ENCODE results near the gene MARCHF7.

MARCHF7 gene

DNA sequence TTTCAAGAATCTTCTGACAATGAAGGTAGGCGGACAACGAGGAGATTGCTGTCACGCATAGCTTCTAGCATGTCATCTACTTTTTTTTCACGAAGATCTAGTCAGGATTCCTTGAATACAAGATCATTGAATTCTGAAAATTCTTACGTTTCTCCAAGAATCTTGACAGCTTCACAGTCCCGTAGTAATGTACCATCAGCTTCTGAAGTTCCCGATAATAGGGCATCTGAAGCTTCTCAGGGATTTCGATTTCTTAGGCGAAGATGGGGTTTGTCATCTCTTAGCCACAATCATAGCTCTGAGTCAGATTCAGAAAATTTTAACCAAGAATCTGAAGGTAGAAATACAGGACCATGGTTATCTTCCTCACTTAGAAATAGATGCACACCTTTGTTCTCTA lies 35.8 kb downstream of the MARCHF7 start:
- Histone ChIP-seq H4K20me1 (ENCODE audit: insufficient read depth, low read length) (peaks cover 12% of the 10 kb centered on the region; the same call in 1 of the 2 replicates), H3K4me2 (ENCODE audit: low read length) (no peak overlapping the region), H3K9ac (ENCODE audit: low read length) (no peak overlapping the region), H3K4me1 (ENCODE audit: low read length) (no peaks in the 10 kb centered on the region), H3K27ac (ENCODE audit: low read length) (no peak overlapping the region), H2AFZ (ENCODE audit: low read depth, low read length) (no peak overlapping the region), H3K27me3 (ENCODE audit: low read depth, low read length) (no peaks in the 10 kb centered on the region), H3K36me3 (replicated peaks; ENCODE audit: low read depth, low read length) (peaks cover 61% of the 10 kb centered on the region), H3K79me2 (ENCODE audit: low read length) (peaks cover 51% of the 10 kb centered on the region), H3K9me3 (ENCODE audit: insufficient read depth, low read length) (no peaks in the 10 kb centered on the region), H3K4me3 (ENCODE audit: low read length) (no peak overlapping the region)
- TF ChIP-seq, protein P1, sequence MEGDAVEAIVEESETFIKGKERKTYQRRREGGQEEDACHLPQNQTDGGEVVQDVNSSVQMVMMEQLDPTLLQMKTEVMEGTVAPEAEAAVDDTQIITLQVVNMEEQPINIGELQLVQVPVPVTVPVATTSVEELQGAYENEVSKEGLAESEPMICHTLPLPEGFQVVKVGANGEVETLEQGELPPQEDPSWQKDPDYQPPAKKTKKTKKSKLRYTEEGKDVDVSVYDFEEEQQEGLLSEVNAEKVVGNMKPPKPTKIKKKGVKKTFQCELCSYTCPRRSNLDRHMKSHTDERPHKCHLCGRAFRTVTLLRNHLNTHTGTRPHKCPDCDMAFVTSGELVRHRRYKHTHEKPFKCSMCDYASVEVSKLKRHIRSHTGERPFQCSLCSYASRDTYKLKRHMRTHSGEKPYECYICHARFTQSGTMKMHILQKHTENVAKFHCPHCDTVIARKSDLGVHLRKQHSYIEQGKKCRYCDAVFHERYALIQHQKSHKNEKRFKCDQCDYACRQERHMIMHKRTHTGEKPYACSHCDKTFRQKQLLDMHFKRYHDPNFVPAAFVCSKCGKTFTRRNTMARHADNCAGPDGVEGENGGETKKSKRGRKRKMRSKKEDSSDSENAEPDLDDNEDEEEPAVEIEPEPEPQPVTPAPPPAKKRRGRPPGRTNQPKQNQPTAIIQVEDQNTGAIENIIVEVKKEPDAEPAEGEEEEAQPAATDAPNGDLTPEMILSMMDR (IDR thresholded peaks at IDR 0.05; ENCODE audit: low read depth, low read length), result no peak
- no peak for TF ChIP-seq EZH2phosphoT487 (IDR thresholded peaks at IDR 0.05; ENCODE audit: low read depth)

DNA sequence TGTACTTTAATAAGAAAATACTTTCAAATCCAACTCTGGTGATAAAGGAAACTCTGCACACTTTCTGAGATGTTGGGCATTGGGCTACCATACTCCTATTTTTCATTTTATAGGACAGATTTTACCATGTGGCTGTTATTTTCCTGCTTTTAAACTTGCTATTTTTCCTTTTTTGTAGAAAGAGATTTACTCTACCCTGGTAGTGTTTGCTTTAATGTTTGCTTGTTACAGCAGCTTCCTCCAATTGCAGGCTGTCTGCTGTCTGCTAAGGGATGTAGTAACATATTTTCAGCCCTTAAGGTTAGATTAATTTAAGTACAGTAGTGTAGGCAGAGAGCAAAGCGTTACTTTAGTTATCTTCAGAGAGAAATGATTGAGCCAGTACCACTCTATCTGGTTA lies 38.6 kb downstream of the MARCHF7 start:
- Histone ChIP-seq H3K27me3 (ENCODE audit: low read depth, low read length) (no peaks in the 10 kb centered on the region), H3K4me3 (ENCODE audit: low read length) (no peak overlapping the region), H3K79me2 (ENCODE audit: low read length) (peaks cover 63% of the 10 kb centered on the region), H3K36me3 (replicated peaks; ENCODE audit: low read depth, low read length) (peaks cover 72% of the 10 kb centered on the region), H3K4me2 (ENCODE audit: low read length) (no peak overlapping the region), H3K9ac (ENCODE audit: low read length) (no peak overlapping the region), H2AFZ (ENCODE audit: low read depth, low read length) (no peak overlapping the region), H3K27ac (ENCODE audit: low read length) (no peak overlapping the region), H3K9me3 (ENCODE audit: insufficient read depth, low read length) (no peaks in the 10 kb centered on the region), H4K20me1 (ENCODE audit: insufficient read depth, low read length) (peaks cover 33% of the 10 kb centered on the region), H3K4me1 (ENCODE audit: low read length) (no peaks in the 10 kb centered on the region)
- no peak for TF ChIP-seq EZH2phosphoT487 (IDR thresholded peaks at IDR 0.05; ENCODE audit: low read depth)
- TF ChIP-seq, protein P1 (IDR thresholded peaks at IDR 0.05; ENCODE audit: low read depth, low read length), result no peak

DNA sequence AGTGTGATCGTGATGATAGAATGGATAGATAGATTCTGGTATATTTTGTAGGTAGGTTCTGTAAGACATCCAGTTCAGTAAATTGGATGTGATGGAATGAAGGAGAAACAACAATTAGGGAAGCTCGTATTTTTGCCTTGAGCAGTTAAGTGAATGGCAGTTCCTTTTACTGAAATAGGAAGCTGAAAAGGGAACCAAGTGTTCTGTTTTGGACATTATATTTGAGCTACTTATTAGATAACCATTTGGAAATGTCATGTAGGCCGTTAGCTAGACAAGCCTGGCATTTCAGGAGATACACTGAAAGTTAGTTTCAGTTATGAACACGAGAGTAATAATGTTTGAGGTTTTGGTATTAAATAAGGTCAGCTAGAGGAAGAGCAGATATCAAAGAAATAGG lies 41.5 kb downstream of the MARCHF7 start:
- Histone ChIP-seq H3K4me2 (ENCODE audit: low read length) (no peak overlapping the region), H3K36me3 (replicated peaks; ENCODE audit: low read depth, low read length) (peaks cover 72% of the 10 kb centered on the region), H3K9ac (ENCODE audit: low read length) (no peak overlapping the region)

DNA sequence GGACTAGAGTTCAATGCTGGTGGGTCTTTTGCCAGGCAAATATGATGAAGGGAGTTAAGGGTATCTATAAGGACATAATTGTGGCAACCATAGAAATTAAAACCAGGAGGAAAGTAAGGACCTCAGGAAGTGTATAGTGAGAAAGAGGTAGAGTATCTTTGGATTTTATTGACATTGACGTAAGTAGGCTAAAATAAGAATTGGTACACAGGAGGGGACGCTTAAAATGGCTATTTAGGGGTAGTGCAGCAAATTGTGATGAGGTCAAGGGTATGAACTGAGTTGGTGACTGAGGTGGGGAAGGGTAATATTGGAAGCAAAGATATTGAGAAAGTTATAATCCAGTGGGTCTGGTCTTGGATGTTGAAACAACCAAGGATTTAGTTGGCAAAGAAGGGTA lies 42.7 kb downstream of the MARCHF7 start:
- H3K27me3 ChIP-seq (ENCODE audit: low read depth, low read length), result no peaks in the 10 kb centered on the region
- no peaks in the 10 kb centered on the region for H3K9me3 ChIP-seq (ENCODE audit: insufficient read depth, low read length)
- no peaks in the 10 kb centered on the region for H3K4me1 ChIP-seq (ENCODE audit: low read length)
- peaks cover 50% of the 10 kb centered on the region for H4K20me1 ChIP-seq (ENCODE audit: insufficient read depth, low read length)
- H3K79me2 ChIP-seq (ENCODE audit: low read length), result peaks cover 65% of the 10 kb centered on the region
- TF ChIP-seq, protein P1 (IDR thresholded peaks at IDR 0.05; ENCODE audit: low read depth, low read length), result no peak
- H3K27ac ChIP-seq (ENCODE audit: low read length), result no peak overlapping the region
- H2AFZ ChIP-seq (ENCODE audit: low read depth, low read length), result no peak overlapping the region
- H3K4me2 ChIP-seq (ENCODE audit: low read length), result no peak overlapping the region
- no peak overlapping the region for H3K9ac ChIP-seq (ENCODE audit: low read length)
- no peak overlapping the region for H3K4me3 ChIP-seq (ENCODE audit: low read length)
- H3K36me3 ChIP-seq (replicated peaks; ENCODE audit: low read depth, low read length), result peaks cover 73% of the 10 kb centered on the region

More for the DNA sequence above, 41.5 kb downstream of the MARCHF7 start:
- Histone ChIP-seq H3K79me2 (ENCODE audit: low read length) (peaks cover 67% of the 10 kb centered on the region), H3K4me3 (ENCODE audit: low read length) (no peak overlapping the region), H2AFZ (ENCODE audit: low read depth, low read length) (no peak overlapping the region), H4K20me1 (ENCODE audit: insufficient read depth, low read length) (peaks cover 50% of the 10 kb centered on the region), H3K9me3 (ENCODE audit: insufficient read depth, low read length) (no peaks in the 10 kb centered on the region), H3K27me3 (ENCODE audit: low read depth, low read length) (no peaks in the 10 kb centered on the region), H3K27ac (ENCODE audit: low read length) (no peak overlapping the region), H3K4me1 (ENCODE audit: low read length) (no peaks in the 10 kb centered on the region)
- no peak for TF ChIP-seq EZH2phosphoT487 (IDR thresholded peaks at IDR 0.05; ENCODE audit: low read depth)
- TF ChIP-seq, protein P1 (IDR thresholded peaks at IDR 0.05; ENCODE audit: low read depth, low read length), result no peak

Measured in OCI-LY3 (cell line).